Measurements from ENCODE around the gene PTPRCAP. TPM values are rescaled to one million over a fixed set of nuclear protein-coding genes. Genes with fewer than 3 reads are reported as not detected.
A peak's percentile ranks its signal among the peaks of the same experiment; 100 is the strongest.

PTPRCAP gene
- total and polyA plus RNA-seq, 4 donors, result 8.8 to 19.0 (median 12.3) TPM

DNA sequence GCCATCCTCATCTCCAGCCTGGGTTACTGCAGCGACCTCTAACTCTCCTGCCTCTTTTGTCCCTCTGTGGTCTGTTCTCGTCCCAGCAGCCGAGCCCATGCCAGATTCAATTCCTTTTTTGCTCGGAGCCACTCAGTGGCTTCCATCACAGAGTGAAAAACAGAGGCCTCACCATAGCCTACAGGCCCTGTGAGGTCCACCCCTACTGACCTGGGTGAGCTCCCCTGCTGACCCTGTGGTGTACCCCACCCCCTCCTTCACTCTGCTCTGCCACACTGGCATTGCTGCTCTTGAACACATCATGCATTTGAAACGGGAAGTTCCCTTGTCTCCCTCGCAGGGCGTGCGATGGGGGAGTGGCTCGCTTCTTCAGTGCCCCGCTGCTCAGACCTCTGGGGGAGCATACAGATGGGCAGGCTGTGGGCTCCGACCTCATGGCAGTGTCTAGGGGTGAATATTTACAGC lies 47.4 kb upstream of the PTPRCAP start:
- H3K4me1 ChIP-seq (ENCODE audit: control insufficient read depth in 5 of 5, insufficient read depth in 5 of 5, low read length in 5 of 5), result peaks cover 0 to 12% (median 7%) of the 10 kb centered on the region in 5 donors
- WGBS, 2 donors, result 42 to 64% methylated on average over 11 of the region's 11 CpGs
- H3K4me3 ChIP-seq, result no peak overlapping the region
- no peak overlapping the region for H3K9ac ChIP-seq (ENCODE audit: insufficient read depth in 1 of 2, low read length in 2 of 2)
- DNase-seq (no peak), ATAC-seq (ENCODE audit: insufficient read depth, low FRiP score) (no peak)
- no peaks in the 10 kb centered on the region for H3K9me3 ChIP-seq (ENCODE audit: control insufficient read depth in 4 of 4, insufficient read depth in 3 of 4, low read length in 3 of 4)
- no peaks in the 10 kb centered on the region for H3K27me3 ChIP-seq (ENCODE audit: control insufficient read depth in 3 of 3, insufficient read depth in 3 of 3, low read length in 2 of 3)
- TF ChIP-seq, protein P1, sequence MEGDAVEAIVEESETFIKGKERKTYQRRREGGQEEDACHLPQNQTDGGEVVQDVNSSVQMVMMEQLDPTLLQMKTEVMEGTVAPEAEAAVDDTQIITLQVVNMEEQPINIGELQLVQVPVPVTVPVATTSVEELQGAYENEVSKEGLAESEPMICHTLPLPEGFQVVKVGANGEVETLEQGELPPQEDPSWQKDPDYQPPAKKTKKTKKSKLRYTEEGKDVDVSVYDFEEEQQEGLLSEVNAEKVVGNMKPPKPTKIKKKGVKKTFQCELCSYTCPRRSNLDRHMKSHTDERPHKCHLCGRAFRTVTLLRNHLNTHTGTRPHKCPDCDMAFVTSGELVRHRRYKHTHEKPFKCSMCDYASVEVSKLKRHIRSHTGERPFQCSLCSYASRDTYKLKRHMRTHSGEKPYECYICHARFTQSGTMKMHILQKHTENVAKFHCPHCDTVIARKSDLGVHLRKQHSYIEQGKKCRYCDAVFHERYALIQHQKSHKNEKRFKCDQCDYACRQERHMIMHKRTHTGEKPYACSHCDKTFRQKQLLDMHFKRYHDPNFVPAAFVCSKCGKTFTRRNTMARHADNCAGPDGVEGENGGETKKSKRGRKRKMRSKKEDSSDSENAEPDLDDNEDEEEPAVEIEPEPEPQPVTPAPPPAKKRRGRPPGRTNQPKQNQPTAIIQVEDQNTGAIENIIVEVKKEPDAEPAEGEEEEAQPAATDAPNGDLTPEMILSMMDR (IDR thresholded peaks at IDR 0.05; ENCODE audit: control extremely low read depth, extremely low read depth), result no peak
- peaks cover 0 to 21% (median 15%) of the 10 kb centered on the region in 4 donors for H3K36me3 ChIP-seq (ENCODE audit: control insufficient read depth in 4 of 4, insufficient read depth in 4 of 4, low read length in 4 of 4)
- H3K27ac ChIP-seq (ENCODE audit: low read depth in 1 of 2, low read length in 1 of 2), result peak overlapping the region in 1 of 2 donors; percentile 15

DNA sequence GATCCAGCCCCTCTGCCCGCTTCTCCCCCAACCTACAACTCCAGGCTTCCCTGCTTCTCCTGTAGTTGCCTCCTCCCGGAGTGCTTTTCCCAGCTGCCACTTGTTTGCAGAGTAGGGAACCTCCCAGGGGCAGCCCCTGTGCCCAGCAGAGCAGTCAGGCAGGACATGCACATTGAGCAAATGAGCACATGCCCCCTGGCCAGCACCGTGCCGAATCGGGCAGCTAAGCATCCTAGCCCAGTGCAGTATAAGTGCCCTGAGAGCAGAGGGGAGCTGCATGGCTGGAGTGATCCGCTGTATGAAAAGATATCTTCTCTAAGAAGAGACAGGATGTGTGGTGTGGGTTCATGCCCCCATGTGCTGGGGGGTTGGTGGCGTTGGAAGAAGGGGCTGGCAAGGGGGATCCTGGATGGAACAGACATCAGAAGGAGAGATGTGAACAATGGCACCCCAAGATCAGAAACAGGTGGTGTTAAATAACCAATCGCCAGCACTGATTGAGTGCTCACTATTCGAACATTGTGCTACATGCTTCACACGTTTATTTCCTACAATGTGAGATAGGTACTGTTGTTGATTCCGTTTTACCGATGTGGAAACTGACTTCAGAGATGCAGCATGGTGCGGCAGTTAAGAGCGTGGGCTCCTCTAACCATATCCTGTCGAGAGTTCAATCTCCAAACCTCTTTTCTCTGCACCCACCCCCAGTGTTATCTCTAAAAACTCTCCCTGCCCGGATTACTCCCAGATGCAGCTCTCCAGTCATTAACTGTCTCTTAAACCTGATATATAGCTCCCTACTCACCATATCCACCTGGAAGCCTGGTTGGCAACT lies 46.6 kb upstream of the PTPRCAP start:
- H3K4me1 ChIP-seq (ENCODE audit: control insufficient read depth in 5 of 5, insufficient read depth in 5 of 5, low read length in 5 of 5), result peaks cover 0 to 12% (median 7%) of the 10 kb centered on the region in 5 donors
- H3K36me3 ChIP-seq (ENCODE audit: control insufficient read depth in 4 of 4, insufficient read depth in 4 of 4, low read length in 4 of 4), result peaks cover 0 to 15% (median 13%) of the 10 kb centered on the region in 4 donors
- no peak overlapping the region for H3K4me3 ChIP-seq
- no peak for ATAC-seq (ENCODE audit: insufficient read depth, low FRiP score)
- peak overlapping the region in 1 of 2 donors; percentile 35 for H3K9ac ChIP-seq (ENCODE audit: insufficient read depth in 1 of 2, low read length in 2 of 2)
- TF ChIP-seq, protein P1 (IDR thresholded peaks at IDR 0.05; ENCODE audit: control extremely low read depth, extremely low read depth), result no peak
- H3K9me3 ChIP-seq (ENCODE audit: control insufficient read depth in 4 of 4, insufficient read depth in 3 of 4, low read length in 3 of 4), result no peaks in the 10 kb centered on the region
- WGBS, 2 donors, result 84 to 88% methylated on average over 16 of the region's 16 CpGs
- no peaks in the 10 kb centered on the region for H3K27me3 ChIP-seq (ENCODE audit: control insufficient read depth in 3 of 3, insufficient read depth in 3 of 3, low read length in 2 of 3)
- H3K27ac ChIP-seq (ENCODE audit: low read depth in 1 of 2, low read length in 1 of 2), result peak overlapping the region in 1 of 2 donors; percentile 80
- no peak for DNase-seq

DNA sequence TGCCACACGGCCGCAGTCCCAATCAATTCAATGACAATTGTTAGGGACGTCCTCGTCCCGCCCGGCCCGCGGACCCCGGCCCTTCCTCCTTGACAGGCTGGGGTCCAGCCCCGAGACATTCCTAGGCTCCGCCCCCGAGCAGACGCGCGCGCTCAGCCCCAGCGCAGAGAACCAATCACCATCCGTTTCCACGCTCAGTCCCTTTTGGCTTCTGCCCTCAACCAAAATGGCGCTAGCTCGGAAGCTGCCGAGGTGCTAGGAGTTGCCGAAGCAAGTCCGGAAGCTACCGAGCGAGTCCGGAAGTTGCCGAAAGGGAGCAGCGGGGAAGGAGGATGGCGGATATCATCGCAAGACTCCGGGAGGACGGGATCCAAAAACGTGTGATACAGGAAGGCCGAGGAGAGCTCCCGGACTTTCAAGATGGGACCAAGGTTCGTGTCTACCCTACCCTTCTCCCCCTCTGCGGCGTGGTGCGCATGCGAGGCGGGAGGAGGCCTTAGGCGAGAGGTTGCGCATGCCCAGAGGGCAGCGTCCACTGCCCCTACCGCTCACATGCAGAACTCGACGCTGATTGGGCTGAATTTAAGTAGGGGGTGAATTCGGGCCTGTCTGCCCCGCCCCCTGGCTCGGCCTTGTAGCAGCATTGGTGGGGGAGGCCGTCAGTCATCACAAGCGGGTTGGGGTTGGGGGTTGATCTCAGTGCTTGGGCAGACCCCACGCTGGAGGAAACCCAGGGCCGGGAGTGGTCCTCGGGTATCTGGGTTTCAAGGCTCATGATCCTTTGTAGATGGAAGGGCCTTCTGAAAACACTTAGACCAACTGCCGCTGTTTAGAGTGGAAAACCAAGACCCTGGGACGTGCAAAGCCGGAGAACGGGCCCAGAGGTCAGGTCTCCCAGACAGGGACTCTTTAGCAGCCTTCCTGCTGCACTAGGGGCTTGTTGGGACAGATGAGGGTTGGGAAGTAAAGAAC lies 45.6 kb upstream of the PTPRCAP start, which contains the start of gene AIP:
Gene AIP (plus strand): TSS at position 200 of the 972 bp plus-strand sequence. CDS start 133 bp downstream, at position 333.
- H3K27me3 ChIP-seq (ENCODE audit: control insufficient read depth in 3 of 3, insufficient read depth in 3 of 3, low read length in 2 of 3), result no peaks in the 10 kb centered on the region
- WGBS, 2 donors, result 10 to 12% methylated on average over 52 to 60 of the region's 60 CpGs
- TF ChIP-seq, protein P1 (IDR thresholded peaks at IDR 0.05; ENCODE audit: control extremely low read depth, extremely low read depth), result no peak
- H3K4me3 ChIP-seq, result peak within 1 kb of the TSS; percentile 48
- peaks cover 0 to 14% (median 12%) of the 10 kb centered on the region in 4 donors for H3K36me3 ChIP-seq (ENCODE audit: control insufficient read depth in 4 of 4, insufficient read depth in 4 of 4, low read length in 4 of 4)
- DNase-seq (peak; percentile 98 to 99 (median 99)), ATAC-seq (ENCODE audit: insufficient read depth, low FRiP score) (peak; percentile 98)
- H3K9me3 ChIP-seq (ENCODE audit: control insufficient read depth in 4 of 4, insufficient read depth in 3 of 4, low read length in 3 of 4), result no peaks in the 10 kb centered on the region
- peak within 1 kb of the TSS; percentile 26 to 92 for H3K9ac ChIP-seq (ENCODE audit: insufficient read depth in 1 of 2, low read length in 2 of 2)
- peak within 1 kb of the TSS; percentile 79 to 80 for H3K27ac ChIP-seq (ENCODE audit: low read depth in 1 of 2, low read length in 1 of 2)
- peaks cover 0 to 12% (median 7%) of the 10 kb centered on the region in 5 donors for H3K4me1 ChIP-seq (ENCODE audit: control insufficient read depth in 5 of 5, insufficient read depth in 5 of 5, low read length in 5 of 5)
